ENCODE results near the gene PARM1. TPM values are rescaled to one million over a fixed set of nuclear protein-coding genes. Genes with fewer than 3 reads are reported as not detected.

Gene PARM1
- total RNA-seq, 1 donor: 0.63 TPM

DNA sequence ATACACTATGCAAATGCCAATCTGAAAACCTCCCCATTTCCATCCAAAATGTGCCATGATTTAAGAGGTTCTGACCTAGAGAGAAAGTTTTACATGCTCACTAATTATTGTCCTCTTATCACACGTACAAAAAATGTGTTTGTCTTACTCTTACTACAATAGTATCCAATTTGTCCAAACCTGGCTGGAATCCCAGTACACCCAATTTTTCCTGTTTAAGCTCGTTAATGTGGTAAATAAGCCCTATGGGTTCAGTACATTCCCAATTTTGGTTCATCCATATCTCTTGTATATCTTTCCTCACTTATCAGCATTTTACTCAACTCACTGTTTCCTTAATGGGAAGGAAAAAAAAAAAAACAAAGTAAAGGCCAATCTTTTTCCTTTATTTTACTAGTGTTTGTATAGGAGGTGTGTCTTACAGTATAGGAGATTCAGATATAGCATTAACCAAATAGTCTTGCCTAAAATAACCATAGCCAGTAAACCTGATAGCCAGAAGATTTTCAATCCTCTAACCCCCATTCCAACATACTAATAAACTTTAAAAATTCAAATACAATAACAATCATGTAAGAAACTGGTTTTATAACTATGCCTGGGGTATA is 109.8 kb downstream of the PARM1 start:
- no peak for TF ChIP-seq CTCF (IDR thresholded peaks at IDR 0.05; ENCODE audit: insufficient read depth, low read length)
- no peak overlapping the region for H3K4me3 ChIP-seq (ENCODE audit: low read depth, low read length)
- DNase-seq (ENCODE audit: low read depth): no peak

DNA sequence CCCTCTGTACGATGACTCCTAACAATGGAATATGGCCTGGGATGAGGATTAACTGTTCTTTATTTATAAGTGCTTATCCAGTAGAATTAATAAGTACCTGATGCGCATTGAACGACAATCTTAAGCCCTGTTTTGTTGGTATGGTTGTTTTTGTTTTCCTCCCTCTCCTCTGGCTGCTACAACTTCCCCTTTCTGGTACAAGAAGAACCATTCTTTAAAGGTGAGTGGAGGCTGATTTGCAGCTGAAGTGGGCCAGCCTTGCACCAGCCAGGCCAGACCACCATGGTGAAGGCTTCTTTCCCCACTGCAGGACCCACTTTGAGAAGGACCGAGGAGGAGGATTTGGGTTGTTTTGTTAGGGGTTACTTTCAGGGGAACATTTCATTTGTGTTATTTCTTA is 113.3 kb downstream of the PARM1 start:
- H3K4me3 ChIP-seq (ENCODE audit: low read depth, low read length): no peak overlapping the region
- no peak for TF ChIP-seq CTCF (IDR thresholded peaks at IDR 0.05; ENCODE audit: insufficient read depth, low read length)
- no peak for DNase-seq (ENCODE audit: low read depth)

GRCh38 chr4:75046641-75047040 is 113.7 kb downstream of the PARM1 start:
- DNase-seq (ENCODE audit: low read depth): no peak

DNA sequence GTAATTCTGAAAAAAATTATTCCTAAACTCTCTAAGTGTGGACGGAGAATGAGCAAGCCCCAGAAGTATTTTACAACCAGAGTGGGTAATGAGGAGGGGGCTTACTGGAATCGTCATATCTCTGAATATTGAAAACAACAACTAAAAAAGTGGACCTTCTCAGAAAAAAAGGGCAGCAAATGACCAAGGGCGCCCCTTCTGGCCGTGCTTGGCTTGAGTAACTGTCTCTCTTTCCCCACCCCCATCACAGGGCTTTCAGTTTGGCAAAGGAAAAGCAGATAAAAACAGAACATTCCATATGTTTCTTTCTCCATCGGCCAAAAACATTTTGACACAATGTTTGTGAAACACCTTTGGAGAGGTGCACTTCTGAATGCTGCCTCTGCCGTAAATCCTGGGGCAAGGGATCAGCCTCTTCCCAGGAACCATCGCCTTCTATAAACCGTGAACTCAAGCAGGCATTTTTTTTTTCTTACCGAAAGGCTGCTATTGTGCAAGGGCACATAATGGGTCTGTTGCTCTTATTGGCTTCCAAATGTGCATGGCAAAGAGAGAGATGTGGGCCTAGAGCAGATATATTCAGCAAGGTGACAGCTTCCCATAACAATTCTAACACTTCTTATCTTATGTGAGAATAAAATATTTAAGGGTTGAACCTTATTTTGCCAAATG is 115.4 kb downstream of the PARM1 start:
- peak; percentile 18 for TF ChIP-seq CTCF (IDR thresholded peaks at IDR 0.05; ENCODE audit: insufficient read depth, low read length)
- H3K4me3 ChIP-seq (ENCODE audit: low read depth, low read length): no peak overlapping the region
- DNase-seq (ENCODE audit: low read depth): no peak

More at GRCh38 chr4:75046641-75047040, 113.7 kb downstream of the PARM1 start:
- TF ChIP-seq CTCF (IDR thresholded peaks at IDR 0.05; ENCODE audit: insufficient read depth, low read length): no peak
- no peak overlapping the region for H3K4me3 ChIP-seq (ENCODE audit: low read depth, low read length)

DNA sequence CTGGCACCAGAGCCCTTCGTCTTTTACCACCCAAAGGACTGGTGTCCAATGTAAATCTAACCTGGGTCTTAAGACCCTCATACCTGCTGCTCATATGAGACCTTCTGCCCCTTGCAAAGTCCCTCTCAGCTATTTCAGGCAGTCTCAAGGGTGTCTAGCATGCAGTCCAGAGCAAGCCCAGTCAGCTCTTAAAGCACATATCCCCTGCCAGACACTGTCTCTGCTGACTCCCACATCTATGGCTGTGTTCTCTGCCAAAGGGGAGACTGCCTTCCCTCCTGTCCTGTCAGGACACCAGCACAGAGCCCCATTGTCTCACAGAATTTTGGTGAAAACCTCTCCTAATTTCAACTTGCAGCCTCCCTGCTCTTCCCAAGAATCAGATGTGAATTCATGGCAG is 118.5 kb downstream of the PARM1 start:
- TF ChIP-seq CTCF (IDR thresholded peaks at IDR 0.05; ENCODE audit: insufficient read depth, low read length): no peak
- DNase-seq (ENCODE audit: low read depth): no peak

GRCh38 chr4:75053352-75053751 is 120.4 kb downstream of the PARM1 start:
- TF ChIP-seq CTCF (IDR thresholded peaks at IDR 0.05; ENCODE audit: insufficient read depth, low read length): no peak
- no peak for DNase-seq (ENCODE audit: low read depth)
- H3K4me3 ChIP-seq (ENCODE audit: low read depth, low read length): no peak overlapping the region

More for the DNA sequence above, 118.5 kb downstream of the PARM1 start:
- no peak overlapping the region for H3K4me3 ChIP-seq (ENCODE audit: low read depth, low read length)

All from fibroblast of the aortic adventitia (primary cell).